ENCODE measurements around the gene PCNX1.

- TF ChIP-seq POLR2A (IDR thresholded peaks at IDR 0.05) (no peak), CTCF (IDR thresholded peaks at IDR 0.05) (no peak), EP300 (IDR thresholded peaks at IDR 0.05) (no peak)
These were observed 169.3 kb downstream of the PCNX1 start for GRCh38 chr14:71076462-71077092.

All from tibial nerve (tissue), 4 donors.